ENCODE results near the gene SLC12A3.

- TF ChIP-seq GLIS3 (CRISPR knock-in tag; IDR thresholded peaks at IDR 0.05) (no peak), ZFP3 (CRISPR knock-in tag; IDR thresholded peaks at IDR 0.05) (no peak), ZC3H10 (CRISPR knock-in tag; IDR thresholded peaks at IDR 0.05) (no peak), TCF4 (CRISPR knock-in tag; IDR thresholded peaks at IDR 0.05; ENCODE audit: borderline replicate concordance) (no peak), RARB (CRISPR knock-in tag; IDR thresholded peaks at IDR 0.05) (no peak), ZFP30 (CRISPR knock-in tag; IDR thresholded peaks at IDR 0.05) (no peak)
These were observed 86.1 kb downstream of the SLC12A3 start for GRCh38 chr16:56950881-56951771.

Data from SK-N-SH treated with all-trans-retinoic acid at 6 μM for 48 hours (cell line).